HG03159 (cell line): ENCODE results near the gene NUP210.
"Not testable (repeated sequence)": the region's sequence is repeated elsewhere in the genome, so short reads cannot be mapped to it uniquely, and the experiment has no call there.

ENCODE experiments used
- ATAC-seq: cut with Tn5 transposase; IDR thresholded peaks from one replicate; pipeline ENCODE4 v1.9.1; 2021; ENCODE audit warnings: mild to moderate bottlenecking, moderate library complexity; ENCODE audit not compliant: unreplicated experiment

The NUP210 gene

DNA sequence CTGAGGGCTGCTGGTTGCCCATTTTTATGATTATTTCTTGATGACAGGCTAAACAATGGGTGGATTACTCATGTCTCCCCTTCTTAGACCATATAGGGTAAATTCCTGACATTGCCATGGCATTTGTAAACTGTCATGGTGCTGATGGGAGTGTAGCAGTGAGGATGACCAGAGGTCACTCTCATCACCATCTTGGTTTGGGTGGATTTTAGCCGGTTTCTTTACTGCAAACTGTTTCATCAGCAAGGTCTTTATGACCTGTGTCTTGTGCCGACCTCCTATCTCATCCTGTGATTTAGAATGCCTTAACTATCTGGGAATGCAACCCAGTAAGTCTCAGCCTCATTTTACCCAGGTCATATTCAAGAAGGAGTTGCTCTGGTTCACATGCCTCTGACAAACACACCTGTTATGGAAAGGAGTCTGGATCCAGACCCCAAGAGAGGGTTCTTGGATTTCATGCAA is 10.3 kb upstream of the NUP210 start:
- ATAC-seq, result not testable (repeated sequence)

GRCh38 chr3:13429631-13430291 is 9.6 kb upstream of the NUP210 start:
- no peak for ATAC-seq

DNA sequence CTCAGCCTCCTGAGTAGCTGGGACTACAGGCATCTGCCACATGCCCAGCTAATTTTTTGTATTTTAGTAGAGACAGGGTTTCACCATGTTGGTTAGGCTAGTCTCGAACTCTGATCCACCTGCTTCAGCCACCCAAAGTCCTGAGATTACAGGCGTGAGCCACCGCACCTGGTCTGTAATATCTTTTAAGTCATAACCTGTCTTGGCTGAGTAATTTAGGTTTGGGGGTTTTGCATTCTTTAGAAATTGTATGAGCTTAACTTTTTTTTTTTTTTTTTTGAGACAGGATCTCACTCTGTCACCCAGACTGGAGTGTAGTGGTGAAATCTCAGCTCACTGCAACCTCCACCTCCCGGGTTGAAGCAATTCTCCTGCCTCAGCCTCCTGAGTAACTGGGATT is 8.6 kb upstream of the NUP210 start:
- ATAC-seq, result not testable (repeated sequence)

DNA sequence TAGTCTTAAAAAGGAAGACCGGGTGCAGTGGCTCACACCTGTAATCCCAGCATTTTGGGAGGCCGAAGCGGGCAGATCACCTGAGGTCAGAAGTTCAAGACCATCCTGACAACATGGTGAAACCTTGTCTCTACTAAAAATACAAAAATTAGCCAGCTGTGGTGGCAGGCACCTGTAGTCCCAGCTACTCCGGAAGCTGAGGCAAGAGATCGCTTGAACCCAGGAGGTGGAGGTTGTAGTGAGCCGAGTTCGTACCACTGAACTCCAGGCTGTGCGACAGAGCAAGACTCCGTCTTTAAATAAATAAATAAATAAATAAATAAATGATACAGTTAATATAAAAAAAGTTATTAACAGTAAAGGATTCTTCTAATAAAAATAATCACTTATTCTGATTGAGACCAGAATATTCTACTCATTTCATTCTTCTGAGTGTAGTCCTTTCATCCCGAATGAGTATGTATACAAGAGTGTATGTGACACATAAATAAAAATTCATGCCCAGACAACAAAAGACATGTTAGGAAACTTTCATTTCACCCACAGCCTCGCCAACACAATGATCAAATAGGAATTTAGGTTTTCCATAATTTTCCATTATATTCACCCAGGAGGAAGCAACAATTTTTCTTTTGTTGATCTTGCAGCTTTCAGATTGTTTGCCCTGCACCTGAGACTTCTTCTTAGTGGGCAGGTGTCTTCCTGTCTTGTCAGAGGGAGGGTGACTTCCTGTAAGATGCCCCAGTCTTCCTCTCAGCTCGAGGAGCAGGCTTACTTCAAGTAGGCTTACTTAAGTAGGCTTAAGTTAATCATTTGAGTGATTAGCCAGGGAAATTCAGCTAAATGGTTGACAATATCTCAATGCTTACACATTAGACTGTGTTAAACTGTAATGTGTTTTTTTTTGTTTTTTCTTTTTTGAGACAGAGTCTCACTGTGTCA is 7.8 kb upstream of the NUP210 start:
- no peak for ATAC-seq

GRCh38 chr3:13426591-13426990 is 6.5 kb upstream of the NUP210 start:
- ATAC-seq, result no peak

- ATAC-seq, result no peak
These were observed 5.6 kb upstream of the NUP210 start for GRCh38 chr3:13425689-13426088.

GRCh38 chr3:13424865-13425617 is 4.9 kb upstream of the NUP210 start:
- no peak for ATAC-seq

DNA sequence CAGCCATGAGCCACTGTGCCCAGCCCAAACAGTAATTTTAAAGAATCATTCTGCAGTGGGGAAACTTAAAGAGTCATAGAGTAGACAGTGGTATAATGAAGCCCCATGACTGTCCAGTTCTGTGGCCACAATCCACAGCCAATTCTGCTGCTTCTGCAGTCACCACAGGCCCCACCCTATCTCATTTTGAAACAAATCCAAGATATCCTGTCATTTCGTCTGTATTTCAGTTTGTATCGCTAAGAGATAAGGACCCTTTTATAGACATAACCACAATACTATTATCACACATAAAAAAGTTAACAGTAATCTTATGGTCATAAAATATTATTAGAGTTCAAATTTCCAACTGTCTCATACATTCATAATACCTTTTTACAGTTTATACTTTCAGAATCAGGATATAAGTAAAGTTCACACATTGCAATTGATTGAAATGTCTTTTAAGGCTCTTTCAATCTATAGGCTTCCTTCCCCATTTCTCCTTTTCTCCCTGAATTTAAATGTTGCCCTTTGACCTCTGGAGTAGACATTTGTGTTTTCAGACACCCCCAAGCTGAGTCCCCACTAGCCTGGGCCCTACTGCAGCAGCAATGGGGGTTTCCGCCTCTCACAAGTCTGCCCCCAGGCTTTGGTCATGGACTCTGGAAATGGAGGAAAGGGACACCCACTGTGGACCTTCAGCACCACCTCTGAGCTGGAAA is 4.2 kb upstream of the NUP210 start:
- no peak for ATAC-seq

- no peak for ATAC-seq
These were observed 976 bp upstream of the NUP210 start for GRCh38 chr3:13420831-13421765.

GRCh38 chr3:13419505-13420044 is 547 bp downstream of the NUP210 start:
- ATAC-seq, result peak; percentile 49

DNA sequence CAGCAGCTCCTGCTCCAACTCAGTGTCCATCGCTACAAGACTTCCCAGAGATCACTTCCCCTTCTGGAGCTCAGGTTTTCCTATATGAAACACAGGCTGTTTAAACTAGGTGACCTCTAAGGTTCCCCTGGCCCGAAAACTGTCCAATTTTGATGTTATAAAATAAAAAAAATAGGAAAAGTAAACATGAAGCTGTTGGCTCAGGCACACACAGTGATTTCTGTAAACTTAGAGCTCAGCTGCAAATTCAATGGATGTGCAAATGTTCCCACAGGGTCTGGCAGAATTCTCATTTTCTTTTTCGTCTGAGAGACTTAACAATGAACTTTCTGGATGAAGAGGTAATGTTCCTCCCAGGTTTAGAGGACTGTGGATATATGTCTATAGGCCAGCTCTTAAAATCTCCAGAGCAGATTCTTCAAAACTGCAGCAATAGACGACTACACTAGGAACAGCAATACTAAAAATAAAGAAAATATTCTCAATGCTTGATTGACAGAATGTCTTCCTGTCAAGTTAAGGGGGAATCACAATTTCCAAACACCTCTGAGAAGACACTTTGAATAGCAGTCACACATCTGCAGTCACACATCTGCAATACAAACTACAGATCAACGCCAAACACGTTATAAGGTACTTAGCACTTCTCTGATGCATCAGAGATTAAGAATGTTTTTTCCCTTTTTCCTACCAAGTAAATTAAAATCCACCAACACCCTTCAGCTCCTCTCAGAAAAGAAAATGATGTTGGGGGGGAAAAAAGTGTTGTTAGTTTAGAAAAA is 2.8 kb downstream of the NUP210 start:
- no peak for ATAC-seq

- no peak for ATAC-seq
These were observed 3.9 kb downstream of the NUP210 start for GRCh38 chr3:13415997-13416793.

DNA sequence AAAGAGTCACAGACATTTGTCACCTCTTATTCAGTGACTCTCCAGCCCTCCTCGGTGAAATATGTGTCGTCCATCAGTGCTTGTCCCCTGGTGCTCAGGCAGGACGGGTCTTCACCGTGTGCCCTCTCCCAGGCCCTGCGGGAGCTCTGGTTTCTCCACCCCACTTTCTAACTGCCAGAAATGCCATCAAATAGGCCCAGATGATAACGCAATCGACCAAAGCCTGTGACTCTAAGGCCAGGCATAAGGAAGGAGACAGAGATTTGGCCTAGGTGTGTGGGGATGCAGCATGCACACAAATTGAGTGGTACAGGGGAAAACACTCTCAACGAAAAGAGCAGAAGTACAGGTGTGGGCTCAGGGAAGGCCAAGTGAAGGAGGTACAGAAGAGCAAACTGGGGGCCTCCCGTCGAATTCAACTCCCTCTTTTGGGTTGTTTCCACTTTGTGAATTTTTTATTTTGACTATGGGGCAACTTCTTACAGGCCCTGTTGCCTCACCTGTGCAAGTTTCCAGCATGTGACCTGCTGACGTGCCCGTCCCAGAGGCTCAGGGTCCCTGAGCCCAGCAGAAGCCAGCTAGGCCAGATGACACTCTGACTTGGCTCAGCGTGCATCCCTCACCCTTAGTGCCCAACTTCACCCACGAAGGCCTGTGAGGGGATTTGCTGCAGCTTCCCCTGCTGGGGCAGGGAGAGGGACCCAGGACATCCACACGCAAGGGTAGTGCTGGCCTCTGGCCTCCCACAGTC is 4.7 kb downstream of the NUP210 start:
- no peak for ATAC-seq

GRCh38 chr3:13414040-13414729 is 5.9 kb downstream of the NUP210 start:
- ATAC-seq, result peak; percentile 94

DNA sequence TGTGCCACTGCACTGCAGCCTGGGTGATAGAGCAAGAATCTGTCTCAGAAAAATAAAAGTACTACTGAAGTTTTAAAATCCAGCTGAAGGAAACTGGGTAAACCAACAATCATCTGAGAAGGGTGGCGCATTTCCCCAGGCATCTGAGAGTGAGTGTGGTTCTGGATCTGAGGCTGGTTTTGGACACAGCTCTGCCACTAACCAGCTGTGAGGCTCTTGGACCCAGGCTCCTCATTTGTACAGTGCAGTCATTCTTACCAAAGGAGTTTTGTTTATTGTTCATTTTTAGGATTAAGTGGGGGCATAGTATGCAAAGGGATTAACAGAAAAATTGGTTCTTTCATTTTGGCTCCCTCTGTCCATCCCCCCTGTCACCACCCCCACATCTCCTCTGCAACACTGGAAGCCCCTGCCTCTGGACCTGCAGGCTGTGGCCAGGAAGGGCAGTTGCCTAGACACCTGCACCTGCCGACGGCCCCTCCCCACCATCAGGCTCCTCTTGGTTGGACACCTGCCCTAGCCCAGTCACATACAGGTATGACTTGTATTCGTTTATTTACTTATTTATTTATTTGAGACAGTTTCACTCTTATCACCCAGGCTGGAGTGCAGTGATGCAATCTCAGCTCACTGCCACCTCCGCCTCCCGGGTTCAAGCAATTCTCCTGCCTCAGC is 8.8 kb downstream of the NUP210 start:
- no peak for ATAC-seq

- no peak for ATAC-seq
These were observed 11.2 kb downstream of the NUP210 start for GRCh38 chr3:13408890-13409289.
